Endodermal cell (in vitro differentiated cells): Measurements from ENCODE around the gene CHST7. TPM values are rescaled to one million over a fixed set of nuclear protein-coding genes. Genes with fewer than 3 reads are reported as not detected.

Experiments used
- DNase-seq: peaks from one replicate; pipeline ENCODE4 v3.0.0-alpha.2; 2017
- H3K27ac ChIP-seq: 2 replicates; pipeline ENCODE4 v1.5.1; 2013; ENCODE audit warnings: mild to moderate bottlenecking, low read depth, low read length, moderate library complexity
- H3K27me3 ChIP-seq: 2 replicates; pipeline ENCODE4 v1.6.1; 2013; ENCODE audit warnings: mild to moderate bottlenecking, low read length, moderate library complexity; ENCODE audit not compliant: insufficient read depth, control insufficient read depth, poor library complexity, severe bottlenecking
- H3K36me3 ChIP-seq: 2 replicates; pipeline ENCODE4 v1.7.0; 2013; ENCODE audit warnings: mild to moderate bottlenecking, low read length, moderate library complexity; ENCODE audit not compliant: control insufficient read depth, insufficient read depth
- H3K4me1 ChIP-seq: one replicate; pipeline ENCODE4 v1.7.0; 2013; ENCODE audit warnings: low read length; ENCODE audit not compliant: control insufficient read depth, insufficient read depth
- H3K4me3 ChIP-seq: 2 replicates; pipeline ENCODE4 v1.5.1; 2013; ENCODE audit warnings: mild to moderate bottlenecking, low read length, moderate library complexity
- H3K9ac ChIP-seq: 2 replicates; pipeline ENCODE4 v1.6.1; 2013; ENCODE audit warnings: mild to moderate bottlenecking, low read length, moderate library complexity; ENCODE audit not compliant: poor library complexity, severe bottlenecking; ENCODE audit errors: extremely low read depth
- H3K9me3 ChIP-seq: 2 replicates; pipeline ENCODE4 v1.6.1; 2013; ENCODE audit warnings: mild to moderate bottlenecking, low read length, moderate library complexity; ENCODE audit not compliant: control insufficient read depth
- H3K27ac Mint-ChIP-seq: 2 replicates; pipeline ENCODE4 v1.8.0; 2020; ENCODE audit warnings: mixed read lengths
- H3K27me3 Mint-ChIP-seq: 2 replicates; pipeline ENCODE4 v1.8.0; 2021; ENCODE audit warnings: mild to moderate bottlenecking, mixed read lengths; ENCODE audit not compliant: insufficient read depth
- H3K36me3 Mint-ChIP-seq: 2 replicates; pipeline ENCODE4 v1.8.0; 2020; ENCODE audit warnings: low read depth, mixed read lengths
- H3K4me1 Mint-ChIP-seq: 2 replicates; pipeline ENCODE4 v1.8.0; 2020; ENCODE audit warnings: mixed read lengths
- H3K4me3 Mint-ChIP-seq: 2 replicates; pipeline ENCODE4 v1.8.0; 2020; ENCODE audit warnings: mild to moderate bottlenecking, moderate library complexity, mixed read lengths
- H3K9me3 Mint-ChIP-seq: 2 replicates; pipeline ENCODE4 v1.8.0; 2020; ENCODE audit warnings: mild to moderate bottlenecking, mixed read lengths
- WGBS, 2 experiments: methylation state at CpG; one replicate each; pipeline versions ENCODE4 v1.1.5 to v1.1.7; 2013; ENCODE audit warnings: missing lambda C conversion rate in 2 of 2, mixed read lengths in 1 of 2; ENCODE audit not compliant: insufficient coverage in 1 of 2, insufficient read length in 1 of 2; 5-methylcytosine and 5-hydroxymethylcytosine counted together
- total RNA-seq, 2 donors: library from RNA; stranded (reverse); fragmentation: NEBNext Ultra II Directional in 1 of 2; extraction: Animal tissue kit (Norgen Biotek cat#: 25700) in 1 of 2; gene quantifications; 2 replicates in 1 of 2; 3 replicates in 1 of 2; pipeline ENCODE4 v1.2.1, GENCODE V29; 2021
- TF ChIP-seq, protein P1 (sequence below): fragments of 200-600 bp; sonication (generic); conservative IDR thresholded peaks from 2 replicates; pipeline ENCODE4 v1.5.0; 2021; ENCODE audit warnings: antibody characterized with exemption, mild to moderate bottlenecking

Gene CHST7
- total RNA-seq, 2 donors from 2014 or later = 1.6 to 4.2 TPM

DNA sequence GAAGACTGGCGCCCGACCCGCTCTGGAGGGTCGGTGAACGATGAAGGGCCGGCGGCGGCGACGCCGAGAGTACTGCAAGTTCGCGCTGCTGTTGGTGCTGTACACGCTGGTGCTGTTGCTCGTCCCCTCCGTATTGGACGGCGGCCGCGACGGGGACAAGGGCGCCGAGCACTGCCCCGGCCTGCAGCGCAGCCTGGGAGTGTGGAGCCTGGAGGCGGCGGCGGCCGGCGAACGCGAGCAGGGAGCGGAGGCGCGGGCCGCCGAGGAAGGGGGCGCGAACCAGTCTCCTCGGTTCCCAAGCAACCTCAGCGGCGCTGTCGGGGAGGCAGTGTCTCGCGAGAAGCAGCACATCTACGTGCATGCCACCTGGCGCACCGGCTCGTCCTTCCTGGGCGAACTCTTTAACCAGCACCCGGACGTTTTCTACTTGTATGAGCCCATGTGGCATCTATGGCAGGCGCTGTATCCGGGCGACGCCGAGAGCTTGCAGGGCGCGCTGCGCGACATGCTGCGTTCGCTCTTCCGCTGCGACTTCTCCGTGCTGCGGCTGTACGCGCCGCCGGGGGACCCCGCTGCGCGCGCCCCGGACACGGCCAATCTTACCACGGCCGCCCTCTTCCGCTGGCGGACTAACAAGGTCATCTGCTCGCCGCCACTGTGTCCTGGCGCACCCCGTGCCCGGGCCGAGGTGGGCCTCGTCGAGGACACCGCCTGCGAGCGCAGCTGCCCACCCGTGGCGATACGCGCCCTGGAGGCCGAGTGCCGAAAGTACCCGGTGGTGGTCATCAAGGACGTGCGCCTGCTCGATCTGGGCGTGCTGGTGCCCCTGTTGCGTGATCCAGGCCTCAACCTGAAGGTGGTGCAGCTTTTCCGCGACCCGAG, 568 bp downstream of the CHST7 start:
- Mint-ChIP-seq H3K27me3 (peaks cover 13% of the 10 kb centered on the region), H3K4me3 (peak overlapping the region; percentile 58), H3K36me3 (peaks cover 2% of the 10 kb centered on the region), H3K9me3 (peaks cover 57% of the 10 kb centered on the region), H3K27ac (peak overlapping the region; percentile 35), H3K4me1 (peaks cover 20% of the 10 kb centered on the region)
- peak overlapping the region; percentile 66 for H3K4me3 ChIP-seq
- H3K9me3 ChIP-seq = no peaks in the 10 kb centered on the region
- H3K36me3 ChIP-seq = no peaks in the 10 kb centered on the region
- WGBS, 2 experiments = 1% methylated on average over 107 of the region's 107 CpGs; no CpG with 5 or more reads in 1 of the 2 experiments
- H3K27ac ChIP-seq = no peak overlapping the region
- no peaks in the 10 kb centered on the region for H3K4me1 ChIP-seq
- H3K27me3 ChIP-seq = peaks cover 9% of the 10 kb centered on the region
- H3K9ac ChIP-seq = peak overlapping the region; percentile 3
- TF ChIP-seq, protein P1, sequence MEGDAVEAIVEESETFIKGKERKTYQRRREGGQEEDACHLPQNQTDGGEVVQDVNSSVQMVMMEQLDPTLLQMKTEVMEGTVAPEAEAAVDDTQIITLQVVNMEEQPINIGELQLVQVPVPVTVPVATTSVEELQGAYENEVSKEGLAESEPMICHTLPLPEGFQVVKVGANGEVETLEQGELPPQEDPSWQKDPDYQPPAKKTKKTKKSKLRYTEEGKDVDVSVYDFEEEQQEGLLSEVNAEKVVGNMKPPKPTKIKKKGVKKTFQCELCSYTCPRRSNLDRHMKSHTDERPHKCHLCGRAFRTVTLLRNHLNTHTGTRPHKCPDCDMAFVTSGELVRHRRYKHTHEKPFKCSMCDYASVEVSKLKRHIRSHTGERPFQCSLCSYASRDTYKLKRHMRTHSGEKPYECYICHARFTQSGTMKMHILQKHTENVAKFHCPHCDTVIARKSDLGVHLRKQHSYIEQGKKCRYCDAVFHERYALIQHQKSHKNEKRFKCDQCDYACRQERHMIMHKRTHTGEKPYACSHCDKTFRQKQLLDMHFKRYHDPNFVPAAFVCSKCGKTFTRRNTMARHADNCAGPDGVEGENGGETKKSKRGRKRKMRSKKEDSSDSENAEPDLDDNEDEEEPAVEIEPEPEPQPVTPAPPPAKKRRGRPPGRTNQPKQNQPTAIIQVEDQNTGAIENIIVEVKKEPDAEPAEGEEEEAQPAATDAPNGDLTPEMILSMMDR = no peak
- peak; percentile 85 for DNase-seq

DNA sequence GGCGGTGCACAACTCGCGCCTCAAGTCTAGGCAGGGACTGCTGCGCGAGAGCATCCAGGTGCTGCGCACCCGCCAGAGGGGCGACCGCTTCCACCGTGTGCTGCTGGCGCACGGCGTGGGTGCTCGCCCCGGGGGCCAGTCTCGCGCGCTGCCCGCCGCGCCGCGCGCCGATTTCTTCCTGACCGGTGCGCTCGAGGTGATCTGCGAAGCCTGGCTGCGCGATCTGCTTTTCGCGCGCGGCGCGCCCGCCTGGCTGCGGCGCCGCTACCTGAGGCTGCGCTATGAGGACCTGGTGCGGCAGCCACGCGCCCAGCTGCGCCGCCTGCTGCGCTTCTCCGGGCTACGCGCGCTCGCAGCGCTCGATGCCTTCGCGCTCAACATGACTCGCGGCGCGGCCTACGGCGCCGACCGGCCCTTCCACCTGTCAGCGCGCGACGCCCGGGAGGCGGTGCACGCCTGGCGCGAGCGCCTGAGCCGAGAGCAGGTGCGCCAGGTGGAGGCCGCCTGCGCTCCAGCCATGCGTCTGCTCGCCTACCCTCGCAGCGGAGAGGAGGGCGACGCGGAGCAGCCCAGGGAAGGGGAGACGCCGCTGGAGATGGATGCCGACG, 1.3 kb downstream of the CHST7 start:
- Histone ChIP-seq H3K4me1 (no peaks in the 10 kb centered on the region), H3K9ac (no peak overlapping the region), H3K9me3 (no peaks in the 10 kb centered on the region), H3K4me3 (peak overlapping the region; percentile 66), H3K27ac (no peak overlapping the region), H3K36me3 (no peaks in the 10 kb centered on the region), H3K27me3 (peaks cover 9% of the 10 kb centered on the region)
- Mint-ChIP-seq H3K27ac (no peak overlapping the region), H3K4me1 (peaks cover 20% of the 10 kb centered on the region), H3K9me3 (peaks cover 58% of the 10 kb centered on the region), H3K36me3 (peaks cover 2% of the 10 kb centered on the region), H3K4me3 (peak overlapping the region; percentile 58), H3K27me3 (peaks cover 13% of the 10 kb centered on the region)
- TF ChIP-seq, protein P1 = no peak
- peak; percentile 62 for DNase-seq
- 0% methylated on average over 90 of the region's 90 CpGs; no CpG with 5 or more reads in 1 of the 2 experiments for WGBS, 2 experiments

DNA sequence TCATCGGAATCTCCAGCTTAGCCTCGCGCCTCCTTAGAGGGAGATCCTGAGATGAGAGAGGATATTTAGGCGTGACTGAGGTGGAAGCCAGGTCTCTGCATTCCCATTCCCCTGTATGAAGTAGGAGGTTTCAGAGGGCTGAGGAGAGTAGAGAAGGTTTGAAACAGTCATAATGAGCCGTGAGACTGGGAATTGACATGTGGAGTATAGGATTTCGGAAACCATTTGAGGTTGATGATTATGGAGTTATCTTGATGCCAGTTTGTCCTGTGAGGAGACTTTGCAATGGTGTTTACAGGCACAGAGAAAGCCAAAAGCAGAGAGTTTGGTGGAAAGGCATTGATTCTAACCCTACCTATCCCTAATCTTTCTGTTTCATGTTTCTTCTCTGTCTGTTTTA, 2.0 kb downstream of the CHST7 start:
- no peak overlapping the region for H3K9ac ChIP-seq
- peaks cover 9% of the 10 kb centered on the region for H3K27me3 ChIP-seq
- H3K27ac ChIP-seq = no peak overlapping the region
- no peaks in the 10 kb centered on the region for H3K9me3 ChIP-seq
- Mint-ChIP-seq H3K27ac (no peak overlapping the region), H3K36me3 (peaks cover 2% of the 10 kb centered on the region), H3K4me3 (peak overlapping the region; percentile 58), H3K4me1 (peaks cover 20% of the 10 kb centered on the region), H3K9me3 (peaks cover 61% of the 10 kb centered on the region), H3K27me3 (peaks cover 13% of the 10 kb centered on the region)
- 0 to 5% methylated on average over 1 to 6 of the region's 6 CpGs for WGBS, 2 experiments
- H3K36me3 ChIP-seq = no peaks in the 10 kb centered on the region
- no peaks in the 10 kb centered on the region for H3K4me1 ChIP-seq
- TF ChIP-seq, protein P1 = no peak
- peak; percentile 44 for DNase-seq
- peak overlapping the region; percentile 66 for H3K4me3 ChIP-seq
